Measurements from ENCODE around the gene COG5. TPM values are rescaled to one million over a fixed set of nuclear protein-coding genes. Genes with fewer than 3 reads are reported as not detected.
A peak's percentile ranks its signal among the peaks of the same experiment; 100 is the strongest.
"Not testable (repeated sequence)": the region's sequence is repeated elsewhere in the genome, so short reads cannot be mapped to it uniquely, and the experiment has no call there.

The COG5 gene
- total RNA-seq, 1 donor from 2014 or later: 55.2 TPM

GRCh38 chr7:107228291-107228690 is 335.4 kb downstream of the COG5 start:
- no peak for DNase-seq (ENCODE audit: low read depth)

GRCh38 chr7:107224374-107225223 is 339.1 kb downstream of the COG5 start:
- DNase-seq (ENCODE audit: low read depth): no peak

- DNase-seq (ENCODE audit: low read depth): not testable (repeated sequence)
Observed at GRCh38 chr7:107220806-107221205, 342.9 kb downstream of the COG5 start.

- no peak for DNase-seq (ENCODE audit: low read depth)
Observed at GRCh38 chr7:107220356-107220755, 343.4 kb downstream of the COG5 start.

- DNase-seq (ENCODE audit: low read depth): no peak
Observed at GRCh38 chr7:107219563-107220244, 344.0 kb downstream of the COG5 start.

- no peak for DNase-seq (ENCODE audit: low read depth)
Observed at GRCh38 chr7:107213945-107214344, 349.8 kb downstream of the COG5 start.

GRCh38 chr7:107213193-107213788 is 350.4 kb downstream of the COG5 start:
- no peak for DNase-seq (ENCODE audit: low read depth)

- no peak for DNase-seq (ENCODE audit: low read depth)
Observed at GRCh38 chr7:107212725-107213124, 351.0 kb downstream of the COG5 start.

- DNase-seq (ENCODE audit: low read depth): no peak
Observed at GRCh38 chr7:107210400-107210799, 353.3 kb downstream of the COG5 start.

- DNase-seq (ENCODE audit: low read depth): no peak
Observed at GRCh38 chr7:107209565-107209964, 354.2 kb downstream of the COG5 start.

- no peak for DNase-seq (ENCODE audit: low read depth)
Observed at GRCh38 chr7:107208563-107208962, 355.2 kb downstream of the COG5 start.

GRCh38 chr7:107208024-107208521 is 355.6 kb downstream of the COG5 start:
- no peak for DNase-seq (ENCODE audit: low read depth)

- no peak for DNase-seq (ENCODE audit: low read depth)
Observed at GRCh38 chr7:107207459-107207858, 356.3 kb downstream of the COG5 start.

GRCh38 chr7:107206706-107207105 is 357.0 kb downstream of the COG5 start:
- no peak for DNase-seq (ENCODE audit: low read depth)

GRCh38 chr7:107206136-107206535 is 357.6 kb downstream of the COG5 start:
- DNase-seq (ENCODE audit: low read depth): no peak

- DNase-seq (ENCODE audit: low read depth): no peak
Observed at GRCh38 chr7:107203607-107204006, 360.1 kb downstream of the COG5 start.

GRCh38 chr7:107201795-107202450 is 361.8 kb downstream of the COG5 start:
- peak; percentile 34 for DNase-seq (ENCODE audit: low read depth)

- no peak for DNase-seq (ENCODE audit: low read depth)
Observed at GRCh38 chr7:107196834-107197610, 366.7 kb downstream of the COG5 start.

GRCh38 chr7:107194052-107194451 is 369.7 kb downstream of the COG5 start:
- DNase-seq (ENCODE audit: low read depth): no peak

GRCh38 chr7:107190090-107190489 is 373.6 kb downstream of the COG5 start:
- no peak for DNase-seq (ENCODE audit: low read depth)

- DNase-seq (ENCODE audit: low read depth): no peak
Observed at GRCh38 chr7:107187774-107188173, 375.9 kb downstream of the COG5 start.
